ENCODE data around the gene SLCO4A1.
"Not testable (repeated sequence)": the region's sequence is repeated elsewhere in the genome, so short reads cannot be mapped to it uniquely, and the experiment has no call there.

SLCO4A1 gene

GRCh38 chr20:62625921-62626547 lies 16.3 kb upstream of the SLCO4A1 start:
- H3K36me3 ChIP-seq (ENCODE audit: insufficient read depth, low read length): no peaks in the 10 kb centered on the region
- H3K9ac ChIP-seq (ENCODE audit: low read length): no peak overlapping the region
- H3K27me3 ChIP-seq (ENCODE audit: control insufficient read depth in 1 of 2, insufficient read depth in 2 of 2, low read length in 2 of 2): peaks cover 0 to under 1% of the 10 kb centered on the region in 2 donors
- H3K27ac ChIP-seq (ENCODE audit: low read depth, low read length): no peak overlapping the region
- H3K9me3 ChIP-seq (ENCODE audit: low read length): no peaks in the 10 kb centered on the region
- H3K4me1 ChIP-seq (ENCODE audit: insufficient read depth, low read length): peaks cover 20% of the 10 kb centered on the region
- H3K4me3 ChIP-seq (ENCODE audit: low read depth in 1 of 2, low read length in 2 of 2): no peak overlapping the region

- not testable (repeated sequence) for H3K27me3 ChIP-seq (ENCODE audit: control insufficient read depth in 1 of 2, insufficient read depth in 2 of 2, low read length in 2 of 2); H3K27ac ChIP-seq (ENCODE audit: low read depth, low read length); H3K36me3 ChIP-seq (ENCODE audit: insufficient read depth, low read length); H3K9ac ChIP-seq (ENCODE audit: low read length); H3K9me3 ChIP-seq (ENCODE audit: low read length); H3K4me3 ChIP-seq (ENCODE audit: low read depth in 1 of 2, low read length in 2 of 2)
- peaks cover 20% of the 10 kb centered on the region for H3K4me1 ChIP-seq (ENCODE audit: insufficient read depth, low read length)
These were observed 14.9 kb upstream of the SLCO4A1 start for GRCh38 chr20:62627425-62627824.

- Histone ChIP-seq H3K9me3 (ENCODE audit: low read length) (no peaks in the 10 kb centered on the region), H3K4me1 (ENCODE audit: insufficient read depth, low read length) (peaks cover 15% of the 10 kb centered on the region), H3K4me3 (ENCODE audit: low read depth in 1 of 2, low read length in 2 of 2) (no peak overlapping the region), H3K36me3 (ENCODE audit: insufficient read depth, low read length) (no peaks in the 10 kb centered on the region), H3K27ac (ENCODE audit: low read depth, low read length) (no peak overlapping the region), H3K27me3 (ENCODE audit: control insufficient read depth in 1 of 2, insufficient read depth in 2 of 2, low read length in 2 of 2) (peaks cover 0 to 9% of the 10 kb centered on the region in 2 donors), H3K9ac (ENCODE audit: low read length) (no peak overlapping the region)
These were observed 14.2 kb upstream of the SLCO4A1 start for GRCh38 chr20:62627901-62628612.

GRCh38 chr20:62628691-62629090 lies 13.6 kb upstream of the SLCO4A1 start:
- H3K27me3 ChIP-seq (ENCODE audit: control insufficient read depth in 1 of 2, insufficient read depth in 2 of 2, low read length in 2 of 2): peaks cover 0 to 9% of the 10 kb centered on the region in 2 donors
- H3K9me3 ChIP-seq (ENCODE audit: low read length): no peaks in the 10 kb centered on the region
- no peak overlapping the region for H3K4me3 ChIP-seq (ENCODE audit: low read depth in 1 of 2, low read length in 2 of 2)
- H3K27ac ChIP-seq (ENCODE audit: low read depth, low read length): no peak overlapping the region
- H3K36me3 ChIP-seq (ENCODE audit: insufficient read depth, low read length): no peaks in the 10 kb centered on the region
- H3K4me1 ChIP-seq (ENCODE audit: insufficient read depth, low read length): peaks cover 9% of the 10 kb centered on the region
- H3K9ac ChIP-seq (ENCODE audit: low read length): no peak overlapping the region

GRCh38 chr20:62629864-62630470 lies 12.3 kb upstream of the SLCO4A1 start:
- Histone ChIP-seq H3K36me3 (ENCODE audit: insufficient read depth, low read length) (no peaks in the 10 kb centered on the region), H3K27me3 (ENCODE audit: control insufficient read depth in 1 of 2, insufficient read depth in 2 of 2, low read length in 2 of 2) (peaks cover 0 to 17% of the 10 kb centered on the region in 2 donors), H3K4me3 (ENCODE audit: low read depth in 1 of 2, low read length in 2 of 2) (no peak overlapping the region), H3K9ac (ENCODE audit: low read length) (no peak overlapping the region), H3K27ac (ENCODE audit: low read depth, low read length) (no peak overlapping the region), H3K9me3 (ENCODE audit: low read length) (no peaks in the 10 kb centered on the region), H3K4me1 (ENCODE audit: insufficient read depth, low read length) (no peaks in the 10 kb centered on the region)

- Histone ChIP-seq H3K9ac (ENCODE audit: low read length) (no peak overlapping the region), H3K27me3 (ENCODE audit: control insufficient read depth in 1 of 2, insufficient read depth in 2 of 2, low read length in 2 of 2) (peaks cover 0 to 30% of the 10 kb centered on the region in 2 donors), H3K4me3 (ENCODE audit: low read depth in 1 of 2, low read length in 2 of 2) (no peak overlapping the region), H3K9me3 (ENCODE audit: low read length) (no peaks in the 10 kb centered on the region), H3K4me1 (ENCODE audit: insufficient read depth, low read length) (no peaks in the 10 kb centered on the region), H3K27ac (ENCODE audit: low read depth, low read length) (no peak overlapping the region), H3K36me3 (ENCODE audit: insufficient read depth, low read length) (no peaks in the 10 kb centered on the region)
These were observed 10.7 kb upstream of the SLCO4A1 start for GRCh38 chr20:62631336-62632308.

- no peaks in the 10 kb centered on the region for H3K4me1 ChIP-seq (ENCODE audit: insufficient read depth, low read length)
- H3K36me3 ChIP-seq (ENCODE audit: insufficient read depth, low read length): no peaks in the 10 kb centered on the region
- no peak overlapping the region for H3K9ac ChIP-seq (ENCODE audit: low read length)
- H3K27ac ChIP-seq (ENCODE audit: low read depth, low read length): no peak overlapping the region
- H3K4me3 ChIP-seq (ENCODE audit: low read depth in 1 of 2, low read length in 2 of 2): no peak overlapping the region
- H3K27me3 ChIP-seq (ENCODE audit: control insufficient read depth in 1 of 2, insufficient read depth in 2 of 2, low read length in 2 of 2): peaks cover 0 to 30% of the 10 kb centered on the region in 2 donors
- no peaks in the 10 kb centered on the region for H3K9me3 ChIP-seq (ENCODE audit: low read length)
These were observed 9.7 kb upstream of the SLCO4A1 start for GRCh38 chr20:62632575-62633090.

- Histone ChIP-seq H3K27me3 (ENCODE audit: control insufficient read depth in 1 of 2, insufficient read depth in 2 of 2, low read length in 2 of 2) (peaks cover 0 to 38% of the 10 kb centered on the region in 2 donors), H3K4me1 (ENCODE audit: insufficient read depth, low read length) (no peaks in the 10 kb centered on the region), H3K4me3 (ENCODE audit: low read depth in 1 of 2, low read length in 2 of 2) (no peak overlapping the region), H3K9ac (ENCODE audit: low read length) (no peak overlapping the region), H3K36me3 (ENCODE audit: insufficient read depth, low read length) (no peaks in the 10 kb centered on the region), H3K27ac (ENCODE audit: low read depth, low read length) (no peak overlapping the region), H3K9me3 (ENCODE audit: low read length) (no peaks in the 10 kb centered on the region)
These were observed 8.5 kb upstream of the SLCO4A1 start for GRCh38 chr20:62633598-62634329.

GRCh38 chr20:62634330-62634967 lies 7.9 kb upstream of the SLCO4A1 start:
- Histone ChIP-seq H3K27ac (ENCODE audit: low read depth, low read length) (no peak overlapping the region), H3K27me3 (ENCODE audit: control insufficient read depth in 1 of 2, insufficient read depth in 2 of 2, low read length in 2 of 2) (peaks cover 0 to 38% of the 10 kb centered on the region in 2 donors), H3K4me1 (ENCODE audit: insufficient read depth, low read length) (no peaks in the 10 kb centered on the region), H3K36me3 (ENCODE audit: insufficient read depth, low read length) (no peaks in the 10 kb centered on the region), H3K9me3 (ENCODE audit: low read length) (no peaks in the 10 kb centered on the region), H3K9ac (ENCODE audit: low read length) (no peak overlapping the region), H3K4me3 (ENCODE audit: low read depth in 1 of 2, low read length in 2 of 2) (no peak overlapping the region)

GRCh38 chr20:62635232-62635631 lies 7.1 kb upstream of the SLCO4A1 start:
- H3K27me3 ChIP-seq (ENCODE audit: control insufficient read depth in 1 of 2, insufficient read depth in 2 of 2, low read length in 2 of 2): peaks cover 0 to 43% of the 10 kb centered on the region in 2 donors
- no peaks in the 10 kb centered on the region for H3K4me1 ChIP-seq (ENCODE audit: insufficient read depth, low read length)
- no peaks in the 10 kb centered on the region for H3K9me3 ChIP-seq (ENCODE audit: low read length)
- no peak overlapping the region for H3K27ac ChIP-seq (ENCODE audit: low read depth, low read length)
- no peaks in the 10 kb centered on the region for H3K36me3 ChIP-seq (ENCODE audit: insufficient read depth, low read length)
- no peak overlapping the region for H3K4me3 ChIP-seq (ENCODE audit: low read depth in 1 of 2, low read length in 2 of 2)
- no peak overlapping the region for H3K9ac ChIP-seq (ENCODE audit: low read length)

Data from muscle layer of colon (tissue), 2 donors.